Hindlimb muscle (tissue), 1 donor: ENCODE results near the gene ABCA13. TPM values are rescaled to one million over a fixed set of nuclear protein-coding genes. Genes with fewer than 3 reads are reported as not detected.
"Not testable (repeated sequence)": the region's sequence is repeated elsewhere in the genome, so short reads cannot be mapped to it uniquely, and the experiment has no call there.

Experiments used
- DNase-seq: peaks from one replicate; pipeline ENCODE4 v3.0.0-alpha.2; 2013
- polyA plus RNA-seq: library from polyadenylated mRNA; unstranded; fragments of 120-200 nt; gene quantifications from one replicate; pipeline ENCODE4 v1.2.1, GENCODE V29; 2013; ENCODE audit not compliant: insufficient read length

ABCA13 gene
- polyA plus RNA-seq, 1 donor: 0.10 TPM

DNA sequence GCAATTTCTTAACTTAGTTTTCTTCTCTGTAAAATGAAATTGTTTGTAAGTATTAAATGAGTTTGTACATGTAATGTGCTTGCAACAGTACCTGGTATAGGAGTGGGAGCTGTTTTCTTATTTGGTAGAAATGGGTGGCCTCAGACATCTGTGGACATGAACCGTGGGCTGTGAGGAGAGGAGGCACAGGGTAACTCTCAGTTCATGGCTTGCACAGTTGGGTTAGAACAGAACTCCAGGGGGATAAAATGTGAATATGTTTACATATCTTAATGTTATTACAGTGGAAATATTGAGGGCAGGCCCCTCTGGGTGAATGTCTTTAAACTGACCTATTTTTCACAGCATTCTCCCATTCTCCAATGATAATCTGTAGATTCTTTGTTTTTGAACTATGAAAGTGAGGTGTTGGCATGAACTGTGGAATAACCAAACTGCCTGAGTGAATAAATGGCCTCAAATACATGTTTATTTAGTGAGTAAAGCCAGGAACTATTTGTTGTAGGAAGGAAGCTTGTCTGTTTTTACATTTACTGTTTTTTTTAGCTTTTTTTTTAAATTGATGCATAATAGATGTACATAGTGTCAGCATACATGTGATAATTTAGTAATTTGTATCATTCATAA is 2.6 kb downstream of the ABCA13 start:
- DNase-seq: no peak

GRCh38 chr7:48175019-48175418 is 3.8 kb downstream of the ABCA13 start:
- DNase-seq: no peak

DNA sequence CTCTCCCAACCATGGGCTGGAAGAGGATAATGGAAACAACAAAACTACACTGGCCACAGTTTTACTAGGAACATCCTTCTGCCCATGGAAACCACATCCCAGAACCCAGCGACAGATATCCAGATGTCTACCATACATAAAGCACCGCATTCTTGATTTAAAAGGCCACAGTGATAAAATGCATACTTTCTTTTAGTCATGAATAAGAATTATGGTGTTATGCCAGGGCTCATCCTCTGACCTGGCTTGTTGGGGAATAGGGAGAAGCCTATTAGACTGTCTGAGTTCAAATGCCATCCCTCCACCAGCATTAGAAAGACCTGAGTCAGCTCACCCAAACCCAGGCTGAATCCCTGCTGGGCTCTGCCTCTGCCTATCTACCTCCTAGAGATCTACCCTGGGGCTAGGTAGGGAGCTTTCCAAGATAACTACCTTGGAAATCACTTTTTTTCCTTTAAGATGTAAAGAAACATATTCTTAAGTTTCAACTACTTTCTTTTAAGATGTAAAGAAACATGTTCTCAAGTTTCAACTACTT is 5.2 kb downstream of the ABCA13 start:
- DNase-seq: no peak

GRCh38 chr7:48177271-48177670 is 6.0 kb downstream of the ABCA13 start:
- no peak for DNase-seq

- no peak for DNase-seq
Observed at GRCh38 chr7:48179496-48180030, 8.3 kb downstream of the ABCA13 start.

DNA sequence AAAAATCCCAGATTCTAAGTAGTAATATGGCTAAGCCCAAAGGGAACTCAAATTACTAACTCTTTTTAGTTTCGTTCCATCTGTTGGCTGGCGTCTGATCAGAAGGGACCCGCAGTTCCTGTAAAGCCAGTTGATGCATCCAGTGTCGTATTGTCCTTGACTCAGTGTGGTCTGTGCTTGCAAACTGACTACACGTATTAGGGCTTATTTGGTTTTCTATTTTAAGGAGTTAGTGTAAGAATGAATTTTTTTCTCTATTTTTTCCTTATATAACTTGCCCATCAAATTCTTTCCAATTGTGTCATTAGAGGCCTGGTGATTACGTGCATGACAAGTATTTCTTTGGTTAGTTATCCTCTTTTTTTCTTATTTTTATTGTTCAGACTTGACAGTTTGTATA is 9.7 kb downstream of the ABCA13 start:
- DNase-seq: no peak

- DNase-seq: no peak
Observed at GRCh38 chr7:48182718-48183369, 11.6 kb downstream of the ABCA13 start.

- DNase-seq: no peak
Observed at GRCh38 chr7:48183370-48183743, 12.1 kb downstream of the ABCA13 start.

- DNase-seq: no peak
Observed at GRCh38 chr7:48183965-48184364, 12.7 kb downstream of the ABCA13 start.

DNA sequence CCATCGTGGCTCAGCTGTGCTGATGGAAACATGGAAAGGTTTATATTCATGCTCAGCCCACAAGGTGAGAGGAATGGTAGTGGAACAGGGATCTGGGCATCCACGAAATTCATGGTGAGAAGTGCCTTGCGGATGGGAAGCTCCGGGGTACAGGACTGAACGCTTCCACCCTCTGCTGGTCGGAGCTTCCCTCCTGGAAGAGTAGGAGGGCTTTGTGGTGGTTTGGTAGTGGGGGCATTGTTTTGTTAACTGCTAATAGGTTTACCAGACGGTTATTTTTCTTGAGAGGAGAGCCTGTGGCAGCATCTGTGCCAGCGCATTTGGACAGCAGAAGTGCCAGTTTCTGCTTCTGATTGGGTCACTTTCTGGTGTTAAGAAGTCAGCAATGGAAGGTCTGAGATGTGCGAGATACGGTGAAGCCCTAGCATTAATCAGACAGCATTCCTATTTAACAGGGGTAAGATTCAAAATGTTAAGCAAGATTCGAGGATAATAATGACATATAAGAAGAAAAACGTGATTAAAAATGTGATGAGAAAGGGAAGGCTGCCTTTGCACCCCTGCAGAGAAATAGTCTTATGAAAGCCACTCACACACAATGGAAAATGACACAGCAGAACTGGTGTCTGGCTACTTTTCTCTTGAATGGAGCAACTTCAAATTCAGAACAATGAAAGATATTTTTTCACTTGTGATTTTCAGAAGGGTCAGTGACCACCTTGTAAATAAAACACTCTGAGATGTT is 17.7 kb downstream of the ABCA13 start:
- no peak for DNase-seq

DNA sequence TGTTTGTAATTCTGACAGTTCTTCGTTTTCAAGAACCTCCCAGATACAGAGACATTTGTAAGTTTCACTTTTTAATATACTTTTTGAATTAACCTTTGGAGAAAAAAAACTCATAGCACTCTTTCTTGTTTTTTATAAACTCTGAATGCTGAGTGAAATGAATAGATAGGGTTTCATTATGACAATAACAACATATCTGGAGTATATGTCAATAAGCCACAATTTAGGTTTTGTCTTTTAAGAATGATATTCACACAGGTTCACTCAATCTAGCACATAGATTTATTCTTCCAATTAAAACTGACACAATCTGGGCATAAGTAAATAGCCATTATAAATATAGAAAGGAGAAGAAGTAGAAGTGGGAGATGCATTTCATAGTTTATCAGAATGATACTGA is 21.7 kb downstream of the ABCA13 start:
- no peak for DNase-seq

DNA sequence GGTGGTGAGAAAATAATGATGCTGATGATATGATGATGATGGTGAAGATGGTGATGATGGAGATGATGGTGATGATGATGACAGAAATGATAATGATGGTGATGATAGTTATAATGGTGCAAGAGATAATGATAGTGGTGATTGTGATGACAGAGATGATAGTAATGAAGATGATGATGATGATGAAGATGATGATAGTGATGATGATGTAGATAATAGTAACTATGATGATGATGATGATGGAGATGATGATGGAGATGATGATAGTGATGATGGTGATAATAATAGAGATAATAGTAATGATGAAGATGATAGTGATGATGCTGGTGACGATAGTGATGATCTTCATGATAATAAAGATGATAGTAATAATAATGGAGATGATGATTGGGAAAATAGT is 22.2 kb downstream of the ABCA13 start:
- no peak for DNase-seq

GRCh38 chr7:48200946-48201589 is 29.8 kb downstream of the ABCA13 start:
- DNase-seq: not testable (repeated sequence)

DNA sequence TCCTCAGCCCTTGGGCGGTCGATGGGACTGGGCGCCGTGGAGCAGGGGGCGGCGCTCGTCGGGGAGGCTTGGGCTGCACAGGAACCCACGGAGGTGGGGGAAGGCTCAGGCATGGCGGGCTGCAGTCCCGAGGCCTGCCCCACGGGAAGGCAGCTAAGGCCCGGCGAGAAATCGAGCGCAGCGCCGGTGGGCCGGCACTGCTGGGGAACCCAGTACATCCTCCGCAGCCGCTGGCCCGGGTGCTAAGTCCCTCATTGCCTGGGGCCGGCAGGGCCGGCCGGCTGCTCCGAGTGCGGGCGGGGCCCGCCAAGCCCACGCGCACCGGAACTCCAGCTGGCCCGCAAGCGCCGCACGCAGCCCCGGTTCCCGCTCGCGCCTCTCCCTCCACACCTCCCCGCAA is 31.7 kb downstream of the ABCA13 start:
- DNase-seq: not testable (repeated sequence)

GRCh38 chr7:48207155-48207675 is 36.0 kb downstream of the ABCA13 start:
- no peak for DNase-seq

- no peak for DNase-seq
Observed at GRCh38 chr7:48209004-48209600, 37.8 kb downstream of the ABCA13 start.

- DNase-seq: no peak
Observed at GRCh38 chr7:48213226-48213625, 42.0 kb downstream of the ABCA13 start.

DNA sequence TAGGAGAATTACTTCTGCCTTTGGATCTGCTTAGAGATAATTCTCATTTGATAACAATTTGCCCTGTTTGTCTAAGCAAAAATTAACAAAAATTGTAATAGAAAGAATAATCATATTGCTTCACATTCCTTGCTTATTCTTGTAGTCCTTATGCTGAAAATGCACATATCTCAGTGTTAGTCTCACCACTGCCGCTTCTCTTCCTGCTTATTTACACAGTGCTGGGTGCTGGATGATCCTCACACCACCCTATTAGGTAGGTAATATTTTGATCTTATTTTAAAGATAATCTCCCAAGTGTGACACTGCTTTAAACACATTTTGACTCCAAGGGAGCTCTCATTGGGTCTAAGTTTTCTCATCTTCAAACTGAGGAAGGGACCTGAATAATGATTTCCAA is 46.0 kb downstream of the ABCA13 start:
- DNase-seq: no peak

DNA sequence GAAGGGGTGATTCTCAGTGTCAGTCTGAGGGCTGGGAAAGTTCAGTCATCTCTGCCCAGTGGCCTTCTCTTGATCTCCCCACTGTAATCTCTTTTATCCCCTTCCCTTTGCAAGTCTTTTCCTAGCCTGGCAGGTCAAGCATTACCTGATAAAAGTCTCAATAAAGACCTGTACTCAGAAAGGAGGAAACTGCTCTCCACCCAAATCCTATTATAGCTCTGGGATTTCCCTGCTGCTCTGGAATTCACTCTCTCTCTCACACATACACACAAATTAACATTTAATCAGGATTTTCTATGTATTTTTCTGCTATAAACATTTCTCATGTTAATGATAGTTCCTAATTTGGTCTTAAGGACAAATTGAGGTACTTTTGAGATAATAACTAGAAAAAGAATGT is 46.5 kb downstream of the ABCA13 start:
- DNase-seq: no peak

DNA sequence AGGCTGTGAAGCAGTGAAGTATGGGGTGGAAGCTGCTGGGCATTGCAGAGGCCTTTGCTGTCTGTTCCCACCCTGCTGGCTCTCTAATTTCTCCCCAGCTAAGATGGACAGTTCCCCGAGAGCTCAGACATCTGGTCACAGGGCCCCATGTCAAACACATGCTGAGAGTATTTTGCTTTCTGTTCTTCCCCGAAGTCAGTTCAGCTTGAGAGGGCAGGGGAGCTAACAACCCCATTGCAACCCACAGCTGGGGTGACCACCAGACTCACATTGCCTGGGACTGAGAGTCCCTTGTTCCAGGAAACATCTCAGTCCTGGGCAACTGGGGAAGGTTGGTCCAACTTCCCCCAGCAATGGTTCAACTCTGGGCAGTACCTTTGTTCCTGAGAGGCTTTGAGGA is 52.8 kb downstream of the ABCA13 start:
- no peak for DNase-seq

DNA sequence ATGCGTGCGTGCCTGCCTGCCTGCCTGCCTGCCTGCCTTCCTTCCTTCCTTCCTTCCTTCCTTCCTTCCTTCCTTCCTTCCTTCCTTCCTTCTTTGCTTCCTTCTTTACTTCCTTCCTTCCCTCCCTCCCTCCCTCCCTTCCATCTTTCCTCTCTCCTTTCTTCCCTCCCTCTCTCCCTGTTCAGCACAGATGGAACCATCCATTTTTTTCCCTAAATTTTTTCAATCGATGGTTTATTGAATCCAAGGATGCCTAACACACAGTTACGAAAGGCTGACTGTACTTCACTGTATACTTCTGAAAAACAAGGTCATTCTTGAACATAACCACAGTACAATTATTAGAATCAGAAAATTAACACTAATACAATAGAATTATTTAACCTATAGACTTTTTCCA is 53.8 kb downstream of the ABCA13 start:
- no peak for DNase-seq

- DNase-seq: no peak
Observed at GRCh38 chr7:48237354-48237753, 66.1 kb downstream of the ABCA13 start.
